Measurements from ENCODE around the gene FUT1.

- TF ChIP-seq CTCF (conservative IDR thresholded peaks at IDR 0.05; ENCODE audit: low read length) (no peak), EZH2phosphoT487 (IDR thresholded peaks at IDR 0.05; ENCODE audit: borderline replicate concordance, low read depth, low read length) (no peak)
Observed at GRCh38 chr19:48716562-48717291, 35.7 kb downstream of the FUT1 start.
